IMR-90 (cell line): ENCODE measurements around the gene ICAM4. TPM values are rescaled to one million over a fixed set of nuclear protein-coding genes. Genes with fewer than 3 reads are reported as not detected.

ENCODE experiments used
- ATAC-seq: fragments of 200-7000 bp; cut with Tn5 transposase; 2 replicates; pipeline ENCODE4 v1.9.1; 2020; ENCODE audit warnings: low read depth, mild to moderate bottlenecking, moderate library complexity
- BruUV-seq: library from RNA; stranded (reverse); fragments of 400-500 nt; replicated peaks from 2 replicates; lab custom pipeline; 2021; lab: Mats Ljungman, UMichigan
- CTCF ChIA-PET: fragments of 300-600 bp; formaldehyde crosslinking; extraction: SDS; loops from one replicate; lab custom pipeline; 2021; ENCODE audit warnings: antibody characterized with exemption; lab: Yijun Ruan, JAX
- POLR2A ChIA-PET: fragments of 300-600 bp; sonication (Branson Sonifier 250); formaldehyde crosslinking; loops from one replicate; lab custom pipeline; 2022; ENCODE audit warnings: antibody characterized with exemption; ENCODE audit not compliant: unreplicated experiment; lab: Charles Lee
- DNase-seq: peaks from one replicate; pipeline ENCODE4 v3.0.0; 2013
- H2AFZ ChIP-seq: replicated peaks from 2 replicates; pipeline ENCODE3; 2013; ENCODE audit warnings: low read length, mild to moderate bottlenecking; ENCODE audit not compliant: poor library complexity
- H2AK5ac ChIP-seq: 2 replicates; pipeline ENCODE4 v1.6.1; 2013; ENCODE audit warnings: low read depth, low read length, inconsistent platforms
- H2AK9ac ChIP-seq: replicated peaks from 2 replicates; pipeline ENCODE3; 2013; ENCODE audit warnings: mild to moderate bottlenecking, low read depth, low read length, moderate library complexity; ENCODE audit not compliant: poor library complexity
- H2BK120ac ChIP-seq: 2 replicates; pipeline ENCODE4 v1.6.1; 2013; ENCODE audit warnings: low read depth, low read length, inconsistent platforms
- H2BK15ac ChIP-seq: 3 replicates; pipeline ENCODE4 v1.6.1; 2013; ENCODE audit warnings: low read depth, low read length, inconsistent platforms
- H2BK20ac ChIP-seq: 2 replicates; pipeline ENCODE4 v1.6.1; 2013; ENCODE audit warnings: low read depth, mild to moderate bottlenecking, inconsistent platforms, low read length, moderate library complexity
- H2BK5ac ChIP-seq: 2 replicates; pipeline ENCODE4 v1.6.1; 2013; ENCODE audit warnings: mild to moderate bottlenecking, low read depth, low read length, inconsistent platforms; ENCODE audit not compliant: poor library complexity, severe bottlenecking
- H3K14ac ChIP-seq: replicated peaks from 2 replicates; pipeline ENCODE4 v1.6.1; 2013; ENCODE audit warnings: low read depth, low read length, inconsistent platforms
- H3K18ac ChIP-seq: 2 replicates; pipeline ENCODE4 v1.6.1; 2013; ENCODE audit warnings: low read depth, low read length, control low read depth
- H3K23ac ChIP-seq: 2 replicates; pipeline ENCODE4 v1.6.1; 2013; ENCODE audit warnings: low read depth, low read length, inconsistent platforms
- H3K27ac ChIP-seq: 2 replicates; pipeline ENCODE4 v1.5.1; 2013; ENCODE audit warnings: mild to moderate bottlenecking, control low read depth, low read length; ENCODE audit not compliant: insufficient read depth
- H3K27me3 ChIP-seq: 2 replicates; pipeline ENCODE4 v1.6.1; 2013; ENCODE audit warnings: low read length; ENCODE audit not compliant: control insufficient read depth, insufficient read depth
- H3K36me3 ChIP-seq: 2 replicates; pipeline ENCODE4 v1.6.1; 2013; ENCODE audit warnings: low read length, mixed read lengths; ENCODE audit not compliant: control insufficient read depth, insufficient read depth
- H3K4ac ChIP-seq: 2 replicates; pipeline ENCODE4 v1.6.1; 2013; ENCODE audit warnings: low read depth, low read length, inconsistent platforms
- H3K4me1 ChIP-seq: 2 replicates; pipeline ENCODE4 v1.6.1; 2013; ENCODE audit warnings: low read length, mixed read lengths; ENCODE audit not compliant: control insufficient read depth, insufficient read depth
- H3K4me2 ChIP-seq: 2 replicates; pipeline ENCODE4 v1.6.1; 2013; ENCODE audit warnings: low read depth, mild to moderate bottlenecking, control low read depth, low read length, moderate library complexity
- H3K4me3 ChIP-seq: 2 replicates; pipeline ENCODE4 v1.5.1; 2013; ENCODE audit warnings: low read depth, mild to moderate bottlenecking, control low read depth, low read length, moderate library complexity; ENCODE audit not compliant: insufficient read depth
- H3K56ac ChIP-seq: 2 replicates; pipeline ENCODE4 v1.6.1; 2013; ENCODE audit warnings: low read length, inconsistent platforms; ENCODE audit not compliant: insufficient read depth; ENCODE audit errors: extremely low read depth
- H3K79me1 ChIP-seq, 2 experiments: 2 replicates each; pipeline ENCODE4 v1.6.1; 2013; ENCODE audit warnings: low read length in 2 of 2, inconsistent platforms in 1 of 2, low read depth in 1 of 2
- H3K9ac ChIP-seq: 2 replicates; pipeline ENCODE4 v1.6.1; 2013; ENCODE audit warnings: low read depth, low read length, control low read depth
- H3K9me1 ChIP-seq: 2 replicates; pipeline ENCODE4 v1.6.1; 2013; ENCODE audit warnings: low read length, inconsistent platforms; ENCODE audit not compliant: insufficient read depth
- H3K9me3 ChIP-seq: 2 replicates; pipeline ENCODE4 v1.6.1; 2013; ENCODE audit warnings: low read length; ENCODE audit not compliant: control insufficient read depth, insufficient read depth
- H4K20me1 ChIP-seq: 2 replicates; pipeline ENCODE4 v1.6.1; 2013; ENCODE audit warnings: low read length, inconsistent platforms; ENCODE audit not compliant: insufficient read depth
- H4K5ac ChIP-seq: 2 replicates; pipeline ENCODE4 v1.6.1; 2013; ENCODE audit warnings: mild to moderate bottlenecking, low read depth, low read length, control low read depth
- H4K8ac ChIP-seq, 2 experiments: 2 replicates each; pipeline ENCODE4 v1.6.1; 2013; ENCODE audit warnings: low read depth in 2 of 2, low read length in 2 of 2, control low read depth in 1 of 2, inconsistent platforms in 1 of 2
- H4K91ac ChIP-seq: 2 replicates; pipeline ENCODE4 v1.6.1; 2013; ENCODE audit warnings: low read depth, low read length, inconsistent platforms; ENCODE audit not compliant: insufficient read depth
- BHLHE40 ChIP-seq: fragments of 150-350 bp; IDR thresholded peaks from 2 replicates; pipeline ENCODE4 v1.6.1; 2016; ENCODE audit warnings: mild to moderate bottlenecking, low read depth, low read length
- CEBPB ChIP-seq: IDR thresholded peaks from 2 replicates; pipeline ENCODE4 v1.6.1; 2012; ENCODE audit warnings: low read depth, low read length, improper control_type of control experiment
- CHD1 ChIP-seq: IDR thresholded peaks from 2 replicates; pipeline ENCODE4 v1.6.1; 2012; ENCODE audit warnings: low read depth, low read length, improper control_type of control experiment
- CTCF ChIP-seq: conservative IDR thresholded peaks from 2 replicates; pipeline ENCODE4 v1.5.1; 2012; ENCODE audit warnings: mild to moderate bottlenecking, low read depth, low read length, improper control_type of control experiment
- ELK1 ChIP-seq: fragments of 150-350 bp; IDR thresholded peaks from 2 replicates; pipeline ENCODE4 v1.6.1; 2016; ENCODE audit warnings: low read depth, mild to moderate bottlenecking, low read length, moderate library complexity, borderline replicate concordance
- FOS ChIP-seq: fragments of 150-350 bp; IDR thresholded peaks from 2 replicates; pipeline ENCODE4 v1.6.1; 2016; ENCODE audit warnings: low read depth, low read length
- MAFK ChIP-seq: IDR thresholded peaks from 2 replicates; pipeline ENCODE4 v1.6.1; 2012; ENCODE audit warnings: low read depth, low read length, improper control_type of control experiment
- MAZ ChIP-seq: IDR thresholded peaks from 2 replicates; pipeline ENCODE4 v1.6.1; 2012; ENCODE audit warnings: low read depth, mild to moderate bottlenecking, low read length, improper control_type of control experiment, moderate library complexity, borderline replicate concordance
- MXI1 ChIP-seq: IDR thresholded peaks from 2 replicates; pipeline ENCODE4 v1.6.1; 2012; ENCODE audit warnings: low read depth, mild to moderate bottlenecking, low read length, moderate library complexity, borderline replicate concordance
- NFE2L2 ChIP-seq: fragments of 150-350 bp; IDR thresholded peaks from 2 replicates; pipeline ENCODE4 v1.6.1; 2016; ENCODE audit warnings: low read depth, mild to moderate bottlenecking, low read length
- POLR2A ChIP-seq: IDR thresholded peaks from 2 replicates; pipeline ENCODE4 v1.6.1; 2012; ENCODE audit warnings: mild to moderate bottlenecking, low read depth, low read length
- RAD21 ChIP-seq: IDR thresholded peaks from 2 replicates; pipeline ENCODE4 v1.6.1; 2012; ENCODE audit warnings: low read length, improper control_type of control experiment
- RCOR1 ChIP-seq: IDR thresholded peaks from 2 replicates; pipeline ENCODE4 v1.6.1; 2012; ENCODE audit warnings: mild to moderate bottlenecking, low read length, improper control_type of control experiment; ENCODE audit not compliant: insufficient replicate concordance
- RFX5 ChIP-seq: IDR thresholded peaks from 2 replicates; pipeline ENCODE4 v1.8.0; 2012; ENCODE audit warnings: low read depth, mild to moderate bottlenecking, low read length, moderate library complexity
- SMC3 ChIP-seq: fragments of 150-350 bp; IDR thresholded peaks from 2 replicates; pipeline ENCODE4 v1.6.1; 2016; ENCODE audit warnings: low read depth, mild to moderate bottlenecking, antibody characterized with exemption, low read length, moderate library complexity
- USF2 ChIP-seq: fragments of 150-350 bp; IDR thresholded peaks from 2 replicates; pipeline ENCODE4 v1.6.1; 2017; ENCODE audit warnings: mild to moderate bottlenecking, antibody characterized with exemption, low read length, low read depth
- WGBS, 2 experiments: methylation state at CpG; one replicate each; pipeline versions ENCODE4 v1.1.5 to v1.1.7; 2013; ENCODE audit warnings: missing lambda C conversion rate in 2 of 2; ENCODE audit not compliant: insufficient read length in 1 of 2; ENCODE audit errors: extremely low coverage in 2 of 2; 5-methylcytosine and 5-hydroxymethylcytosine counted together
- dilution Hi-C: fragments of 300-500 bp; cut with HindIII; formaldehyde crosslinking; loops from one replicate; pipeline ENCODE4 v1.14.3; 2018; ENCODE audit warnings: low sequenced_read_pairs; ENCODE audit not compliant: unreplicated experiment
- in situ Hi-C: fragments of 300-500 bp; cut with MboI; formaldehyde crosslinking; loops from 3 replicates; pipeline ENCODE4 v1.14.3; 2019; ENCODE audit warnings: low sequenced_read_pairs, inconsistent platforms, mixed read lengths
- intact Hi-C: fragments of 100-400 bp; cut with micrococcal nuclease; formaldehyde crosslinking; loops from 2 replicates; pipeline ENCODE4 v1.10.0; 2022
- polyA plus RNA-seq, 3 experiments: library from polyadenylated mRNA; depleted of rRNA; stranded (reverse); fragments of >200 nt; gene quantifications; 2 replicates each; pipeline ENCODE4 v1.2.3, GENCODE V29; 2012; ENCODE audit warnings: low replicate concordance in 1 of 3
- total RNA-seq: library from RNA; depleted of rRNA; stranded (reverse); fragments of >200 nt; gene quantifications from 2 replicates; pipeline ENCODE4 v1.2.3, GENCODE V29; 2012

Gene ICAM4
- total and polyA plus RNA-seq, 2 of the 4 experiments (the other 2 are of a cell fraction), result 2.3 to 4.0 TPM

DNA sequence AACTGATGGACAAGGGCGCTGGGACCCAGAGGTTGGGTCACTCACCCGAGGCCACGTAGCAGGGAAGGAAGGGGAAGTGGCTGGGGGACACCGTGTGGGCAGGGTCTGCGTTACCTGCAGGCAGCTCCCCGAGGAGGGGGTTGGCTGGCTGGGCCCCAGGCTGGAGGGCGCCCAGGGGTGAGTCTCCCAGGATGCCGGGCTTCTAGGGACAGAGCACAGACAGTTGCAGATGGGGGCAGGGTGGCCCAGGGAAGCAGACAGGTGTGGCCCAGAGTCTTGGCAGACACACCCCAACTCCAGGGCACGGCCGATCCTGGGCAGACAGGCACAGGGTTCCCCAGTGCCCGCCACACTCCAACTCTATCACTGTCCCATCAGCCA is 34.7 kb downstream of the ICAM4 start:
- H4K8ac ChIP-seq, result no peak overlapping the region
- no peak overlapping the region for H2BK120ac ChIP-seq
- H3K56ac ChIP-seq, result no peak overlapping the region
- DNase-seq, result no peak
- no peak overlapping the region for H2AFZ ChIP-seq
- no peaks in the 10 kb centered on the region for H3K27me3 ChIP-seq
- ChIA-PET POLR2A (interaction anchor here (0.6 kb wide), 1 partner anchor 1766 kb away, joined by 20 read pairs; no protein-coding TSS in a partner anchor), CTCF (no interaction called here)
- peaks cover 8 to 11% of the 10 kb centered on the region in 2 experiments; a peak in 3 of 4 replicates for H3K79me1 ChIP-seq
- no peak overlapping the region for H2AK5ac ChIP-seq
- H3K23ac ChIP-seq, result no peak overlapping the region
- H2BK5ac ChIP-seq, result no peak overlapping the region
- no peak overlapping the region for H2AK9ac ChIP-seq
- H3K4me1 ChIP-seq, result no peaks in the 10 kb centered on the region
- no peak overlapping the region for H2BK20ac ChIP-seq
- intact Hi-C loops, result no loop called here
- no peak overlapping the region for H3K4me3 ChIP-seq
- no peak overlapping the region for H3K27ac ChIP-seq
- peaks cover 9% of the 10 kb centered on the region; the same call in 1 of the 2 replicates for H4K20me1 ChIP-seq
- no peak overlapping the region for H4K91ac ChIP-seq
- H4K5ac ChIP-seq, result no peak overlapping the region
- no peak overlapping the region for H3K14ac ChIP-seq
- H3K18ac ChIP-seq, result no peak overlapping the region
- dilution Hi-C loops, result no loop called here
- no peak overlapping the region for H3K4me2 ChIP-seq
- BruUV-seq, result no TSS peak
- H3K4ac ChIP-seq, result no peak overlapping the region
- ATAC-seq, result no peak
- no peaks in the 10 kb centered on the region for H3K9me1 ChIP-seq
- H3K9ac ChIP-seq, result no peak overlapping the region
- no peak overlapping the region for H2BK15ac ChIP-seq
- TF ChIP-seq MAFK (no peak), MAZ (no peak), MXI1 (no peak), CHD1 (no peak), USF2 (no peak), RCOR1 (no peak), RFX5 (no peak), RAD21 (no peak), CTCF (no peak), ELK1 (no peak), POLR2A (no peak), CEBPB (no peak), BHLHE40 (no peak), SMC3 (no peak), FOS (no peak), NFE2L2 (no peak)
- in situ Hi-C loops, result no loop called here
- H3K36me3 ChIP-seq, result peaks cover 70% of the 10 kb centered on the region
- WGBS, 2 experiments, result 94% methylated on average over 5 of the region's 11 CpGs; no CpG with 5 or more reads in 1 of the 2 experiments
- no peaks in the 10 kb centered on the region for H3K9me3 ChIP-seq
